Endothelial cell of umbilical vein (primary cell): ENCODE data around the gene KCNN3. TPM values are rescaled to one million over a fixed set of nuclear protein-coding genes. Genes with fewer than 3 reads are reported as not detected.

Experiments used
- BruUV-seq: library from RNA; stranded (reverse); fragments of 400-500 nt; replicated peaks from 2 replicates; lab custom pipeline; 2021; lab: Mats Ljungman, UMichigan
- CTCF ChIA-PET: fragments of 300-600, 350-600 bp; sonication (Branson Sonifier 250); formaldehyde crosslinking; loops from one replicate; lab custom pipeline; 2021; ENCODE audit warnings: antibody characterized with exemption, inconsistent platforms; lab: Charles Lee
- POLR2A ChIA-PET: fragments of 300-600, 350-600 bp; sonication (Branson Sonifier 250); formaldehyde crosslinking; loops from one replicate; lab custom pipeline; 2021; ENCODE audit warnings: antibody characterized with exemption, inconsistent platforms; lab: Charles Lee
- DNase-seq: peaks from one replicate; pipeline ENCODE4 v3.0.0-alpha.2; 2011; ENCODE audit warnings: low read depth, low spot score
- FAIRE-seq: peaks from 2 replicates; lab custom pipeline; 2011; peaks lifted over from hg19 to GRCh38; lab: Jason Lieb, UNC
- H2AFZ ChIP-seq: 2 replicates; pipeline ENCODE4 v1.6.0; 2012; ENCODE audit warnings: low read depth, low read length, control low read depth, inconsistent platforms
- H3K27ac ChIP-seq: 2 replicates; pipeline ENCODE4 v1.5.1; 2011; ENCODE audit warnings: low read depth, mild to moderate bottlenecking, control low read depth, low read length, moderate library complexity; ENCODE audit not compliant: insufficient read depth
- H3K27me3 ChIP-seq, 2 experiments: 2 replicates each; pipeline versions ENCODE4 v1.6.0 to v1.6.1; 2011; ENCODE audit warnings: low read length in 2 of 2, mixed read lengths in 1 of 2; ENCODE audit not compliant: control insufficient read depth in 2 of 2, insufficient read depth in 2 of 2
- H3K36me3 ChIP-seq, 2 experiments: 2 replicates in 1 of 2; 3 replicates in 1 of 2; pipeline ENCODE4 v1.5.1; 2011; ENCODE audit warnings: low read length in 2 of 2, mild to moderate bottlenecking in 1 of 2, moderate library complexity in 1 of 2; ENCODE audit not compliant: control insufficient read depth in 2 of 2, insufficient read depth in 2 of 2; ENCODE audit errors: extremely low read depth in 1 of 2
- H3K4me1 ChIP-seq: 3 replicates; pipeline ENCODE4 v1.5.1; 2011; ENCODE audit warnings: mild to moderate bottlenecking, low read length; ENCODE audit not compliant: control insufficient read depth, insufficient read depth; ENCODE audit errors: extremely low read depth
- H3K4me2 ChIP-seq: 2 replicates; pipeline ENCODE4 v1.6.1; 2011; ENCODE audit warnings: low read length, control low read depth, mixed read lengths; ENCODE audit not compliant: insufficient read depth
- H3K4me3 ChIP-seq, 3 experiments: fragments of 200-600 bp in 1 of 3; sonication (generic), shearing (Covaris generic) in 1 of 3; replicated peaks in 1 of 3; 2 replicates each; pipeline ENCODE4 v1.5.1; 2011 to 2016; ENCODE audit warnings: control low read depth in 3 of 3, low read length in 3 of 3, mild to moderate bottlenecking in 2 of 3, inconsistent platforms in 1 of 3, low read depth in 1 of 3, moderate library complexity in 1 of 3; ENCODE audit not compliant: insufficient read depth in 1 of 3
- H3K79me2 ChIP-seq: 2 replicates; pipeline ENCODE4 v1.6.0; 2012; ENCODE audit warnings: low read length, inconsistent platforms; ENCODE audit not compliant: control insufficient read depth, insufficient read depth
- H3K9ac ChIP-seq: replicated peaks from 2 replicates; pipeline ENCODE3; 2011; ENCODE audit warnings: low read length, control low read depth; ENCODE audit not compliant: insufficient read depth; ENCODE audit errors: extremely low read depth
- H3K9me1 ChIP-seq: replicated peaks from 3 replicates; pipeline ENCODE4 v1.6.0; 2011; ENCODE audit warnings: mild to moderate bottlenecking, low read length; ENCODE audit not compliant: control insufficient read depth, insufficient read depth; ENCODE audit errors: extremely low read depth
- H3K9me3 ChIP-seq: replicated peaks from 2 replicates; pipeline ENCODE4 v1.5.1; 2012; ENCODE audit warnings: low read length, inconsistent platforms; ENCODE audit not compliant: control insufficient read depth, insufficient read depth
- H4K20me1 ChIP-seq: replicated peaks from 2 replicates; pipeline ENCODE3; 2011; ENCODE audit warnings: mild to moderate bottlenecking, low read length; ENCODE audit not compliant: control insufficient read depth, insufficient read depth; ENCODE audit errors: extremely low read depth
- CTCF ChIP-seq, 2 donors: IDR thresholded peaks; 1 replicate in 1 of 2; 2 replicates in 1 of 2; pipeline ENCODE4 v1.5.1; 2011; ENCODE audit warnings: low read length in 2 of 2, mild to moderate bottlenecking in 2 of 2, moderate library complexity in 2 of 2, control low read depth in 1 of 2, inconsistent platforms in 1 of 2, low read depth in 1 of 2; ENCODE audit not compliant: insufficient read depth in 1 of 2; ENCODE audit errors: extremely low read depth in 1 of 2
- EZH2 ChIP-seq: IDR thresholded peaks from 2 replicates; pipeline ENCODE4 v1.6.1; 2012; ENCODE audit warnings: borderline replicate concordance, low read depth, mild to moderate bottlenecking, moderate library complexity, low read length, inconsistent platforms; ENCODE audit not compliant: severe bottlenecking
- FOS ChIP-seq: IDR thresholded peaks from 2 replicates; pipeline ENCODE4 v1.6.1; 2011; ENCODE audit warnings: mild to moderate bottlenecking, low read length, moderate library complexity, borderline replicate concordance; ENCODE audit not compliant: insufficient read depth
- GATA2 ChIP-seq: IDR thresholded peaks from 2 replicates; pipeline ENCODE4 v1.7.0; 2011; ENCODE audit warnings: low read depth, mild to moderate bottlenecking, moderate library complexity, mixed read lengths, low read length; ENCODE audit not compliant: insufficient read length, insufficient read depth
- JUN ChIP-seq: IDR thresholded peaks from 2 replicates; pipeline ENCODE4 v1.6.1; 2011; ENCODE audit warnings: borderline replicate concordance, low read depth; ENCODE audit not compliant: insufficient read length, insufficient read depth
- MAX ChIP-seq: IDR thresholded peaks from 2 replicates; pipeline ENCODE4 v1.6.1; 2011; ENCODE audit not compliant: insufficient read depth, insufficient read length
- MYC ChIP-seq: IDR thresholded peaks from one replicate; pipeline ENCODE4 v1.6.1; 2011; ENCODE audit warnings: mild to moderate bottlenecking, low read depth, low read length
- POLR2A ChIP-seq: IDR thresholded peaks from 2 replicates; pipeline ENCODE4 v1.6.1; 2012; ENCODE audit warnings: low read depth, mild to moderate bottlenecking, control low read depth, low read length
- POLR2AphosphoS5 ChIP-seq: IDR thresholded peaks from 2 replicates; pipeline ENCODE4 v1.6.1; 2012; ENCODE audit warnings: low read depth, mild to moderate bottlenecking, control low read depth, low read length, moderate library complexity; ENCODE audit not compliant: insufficient read depth
- dilution Hi-C: fragments of 300-500 bp; cut with MboI; formaldehyde crosslinking; loops from one replicate; pipeline ENCODE4 v1.15.0; 2019; ENCODE audit warnings: low sequenced_read_pairs; ENCODE audit not compliant: extremely low pct_ligation_motif_present
- intact Hi-C: fragments of 100-400 bp; cut with micrococcal nuclease; formaldehyde crosslinking; loops from one replicate; pipeline ENCODE4 v1.10.0; 2022
- polyA plus RNA-seq, 4 experiments: library from polyadenylated mRNA; depleted of rRNA in 3 of 4; stranded (reverse) in 3 of 4; unstranded in 1 of 4; fragments of >200 nt; gene quantifications; 2 replicates each; pipeline versions ENCODE4 v1.2.1 to v1.2.3, GENCODE V29; 2011 to 2012; ENCODE audit warnings: missing spikeins in 1 of 4
- total RNA-seq: library from RNA; stranded (reverse); gene quantifications from 2 replicates; pipeline ENCODE4 v1.2.3, GENCODE V29; 2021

The KCNN3 gene
- total and polyA plus RNA-seq, 2 donors (not counting 3 experiments of a cell fraction or from before 2014, with no cell fraction given), result 0.91 to 1.1 TPM

- no peaks in the 10 kb centered on the region for H4K20me1 ChIP-seq
- H3K4me3 ChIP-seq, result no peak overlapping the region
- no peak overlapping the region for H3K27ac ChIP-seq
- no peak overlapping the region for H2AFZ ChIP-seq
- POLR2A ChIA-PET, result no interaction called here
- no peak for DNase-seq
- dilution Hi-C loops, result no loop called here
- FAIRE-seq, result no peak
- H3K9me1 ChIP-seq, result no peaks in the 10 kb centered on the region
- no peaks in the 10 kb centered on the region for H3K4me1 ChIP-seq
- BruUV-seq, result no TSS peak
- intact Hi-C loops, result no loop called here
- no peak for TF ChIP-seq JUN
- no peak for TF ChIP-seq POLR2AphosphoS5
- no peak for TF ChIP-seq FOS
- TF ChIP-seq MAX, result no peak
- TF ChIP-seq GATA2, result no peak
- no peak for TF ChIP-seq MYC
- no peak for TF ChIP-seq EZH2
- no peak for TF ChIP-seq POLR2A
- TF ChIP-seq CTCF (IDR thresholded peaks at IDR 0.05; ENCODE audit: extremely low read depth in 1 of 2, insufficient read depth in 1 of 2, low read depth in 1 of 2, low read length in 2 of 2), result no peak
- peaks cover 2 to 4% of the 10 kb centered on the region in 2 experiments for H3K27me3 ChIP-seq
- CTCF ChIA-PET, result interaction anchor here (0.7 to 1.4 kb wide), 5 partner anchors 8 to 95 kb away, joined by 3 to 5 read pairs (median 3); no protein-coding TSS in a partner anchor
- H3K4me2 ChIP-seq, result no peak overlapping the region
- H3K9me3 ChIP-seq, result no peaks in the 10 kb centered on the region
- H3K79me2 ChIP-seq, result no peaks in the 10 kb centered on the region
- no peaks in the 10 kb centered on the region for H3K36me3 ChIP-seq
- no peak overlapping the region for H3K9ac ChIP-seq
These were observed 86.1 kb downstream of the KCNN3 start for GRCh38 chr1:154783976-154784375.
